ENCODE measurements around the gene USP21. TPM values are rescaled to one million over a fixed set of nuclear protein-coding genes. Genes with fewer than 3 reads are reported as not detected.

Gene USP21
- total and polyA plus RNA-seq, 2 of the 13 experiments (the other 11 are each of a cell fraction or from before 2014, with no cell fraction given) = 10.1 to 33.1 TPM

DNA sequence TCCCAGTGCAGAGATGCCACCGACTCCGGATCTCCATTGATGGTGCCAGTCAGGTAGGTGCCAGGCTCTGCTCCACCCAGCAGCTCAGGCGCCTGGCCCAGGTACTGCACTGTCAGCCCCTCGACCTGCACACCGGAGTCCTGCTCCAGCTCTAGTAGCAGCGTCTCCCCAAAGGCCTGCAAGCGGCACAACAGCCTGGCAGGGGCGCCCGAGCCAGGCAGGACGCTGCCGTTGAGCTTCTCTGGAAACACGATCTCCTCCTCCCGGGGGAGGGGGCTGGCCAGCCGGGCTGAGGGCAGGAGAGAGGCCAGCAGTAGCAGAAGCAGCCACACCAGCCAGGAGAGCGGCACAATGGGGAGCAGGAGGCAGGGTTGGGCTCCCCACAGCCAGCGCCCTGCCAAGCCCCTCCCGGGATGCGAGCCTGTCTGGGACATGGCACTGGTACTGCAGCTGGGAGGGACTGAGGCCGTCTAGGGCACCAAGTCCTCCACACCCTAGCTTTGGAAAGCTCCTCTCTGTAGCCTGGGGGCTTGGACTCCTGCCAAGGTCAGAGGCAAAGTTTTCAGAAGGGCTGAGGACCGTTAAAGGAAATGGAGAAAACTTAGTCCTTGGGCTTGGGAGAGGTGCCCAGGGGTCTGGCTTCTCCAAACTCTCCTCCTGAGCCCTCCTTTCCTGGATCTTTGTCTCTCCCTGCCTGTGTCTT, 39.0 kb downstream of the USP21 start (continued):
- TF ChIP-seq ZNF17 (CRISPR knock-in tag; IDR thresholded peaks at IDR 0.05) (no peak), SSRP1 (CRISPR knock-in tag; IDR thresholded peaks at IDR 0.05) (no peak), NPAS2 (CRISPR knock-in tag; IDR thresholded peaks at IDR 0.05; ENCODE audit: borderline replicate concordance) (no peak), ZNF446 (CRISPR knock-in tag; IDR thresholded peaks at IDR 0.05) (no peak), ZNF720 (CRISPR knock-in tag; IDR thresholded peaks at IDR 0.05) (no peak), SMAD3 (CRISPR knock-in tag; IDR thresholded peaks at IDR 0.05) (no peak), NR1H2 (CRISPR knock-in tag; IDR thresholded peaks at IDR 0.05; ENCODE audit: borderline replicate concordance, low read depth) (no peak), MATR3 (CRISPR knock-in tag; IDR thresholded peaks at IDR 0.05) (no peak), NCOA1 (CRISPR knock-in tag; IDR thresholded peaks at IDR 0.05) (no peak), ISX (CRISPR knock-in tag; conservative IDR thresholded peaks at IDR 0.05) (no peak), SMAD1 (CRISPR knock-in tag; IDR thresholded peaks at IDR 0.05; ENCODE audit: borderline replicate concordance, low read depth) (no peak), CREB1 (IDR thresholded peaks at IDR 0.05) (no peak), CREB1 (CRISPR knock-in tag; IDR thresholded peaks at IDR 0.05) (no peak), HOXA9 (CRISPR knock-in tag; IDR thresholded peaks at IDR 0.05; ENCODE audit: borderline replicate concordance) (no peak), ARID2 (CRISPR knock-in tag; IDR thresholded peaks at IDR 0.05; ENCODE audit: borderline replicate concordance) (peak; percentile 77; the same call in 1 of the 2 replicates), ZNF749 (CRISPR knock-in tag; IDR thresholded peaks at IDR 0.05; ENCODE audit: borderline replicate concordance) (no peak), ZFP90 (CRISPR knock-in tag; IDR thresholded peaks at IDR 0.05; ENCODE audit: borderline replicate concordance) (no peak), ZNF773 (CRISPR knock-in tag; IDR thresholded peaks at IDR 0.05; ENCODE audit: borderline replicate concordance) (no peak), SOX6 (IDR thresholded peaks at IDR 0.05) (no peak), SOX6 (CRISPR knock-in tag; IDR thresholded peaks at IDR 0.05) (peak; percentile 20; the same call in 1 of the 2 replicates), KDM5B (CRISPR knock-in tag; IDR thresholded peaks at IDR 0.05; ENCODE audit: borderline replicate concordance) (no peak; the same call in 1 of the 2 replicates)
- TF ChIP-seq, protein P1, sequence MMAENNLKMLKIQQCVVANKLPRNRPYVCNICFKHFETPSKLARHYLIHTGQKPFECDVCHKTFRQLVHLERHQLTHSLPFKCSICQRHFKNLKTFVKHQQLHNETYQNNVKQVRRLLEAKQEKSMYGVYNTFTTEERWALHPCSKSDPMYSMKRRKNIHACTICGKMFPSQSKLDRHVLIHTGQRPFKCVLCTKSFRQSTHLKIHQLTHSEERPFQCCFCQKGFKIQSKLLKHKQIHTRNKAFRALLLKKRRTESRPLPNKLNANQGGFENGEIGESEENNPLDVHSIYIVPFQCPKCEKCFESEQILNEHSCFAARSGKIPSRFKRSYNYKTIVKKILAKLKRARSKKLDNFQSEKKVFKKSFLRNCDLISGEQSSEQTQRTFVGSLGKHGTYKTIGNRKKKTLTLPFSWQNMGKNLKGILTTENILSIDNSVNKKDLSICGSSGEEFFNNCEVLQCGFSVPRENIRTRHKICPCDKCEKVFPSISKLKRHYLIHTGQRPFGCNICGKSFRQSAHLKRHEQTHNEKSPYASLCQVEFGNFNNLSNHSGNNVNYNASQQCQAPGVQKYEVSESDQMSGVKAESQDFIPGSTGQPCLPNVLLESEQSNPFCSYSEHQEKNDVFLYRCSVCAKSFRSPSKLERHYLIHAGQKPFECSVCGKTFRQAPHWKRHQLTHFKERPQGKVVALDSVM (CRISPR knock-in tag; IDR thresholded peaks at IDR 0.05) = 0 out of 2 replicates have a peak, but pooled peaks have one; percentile 24
- TF ChIP-seq, protein P2, sequence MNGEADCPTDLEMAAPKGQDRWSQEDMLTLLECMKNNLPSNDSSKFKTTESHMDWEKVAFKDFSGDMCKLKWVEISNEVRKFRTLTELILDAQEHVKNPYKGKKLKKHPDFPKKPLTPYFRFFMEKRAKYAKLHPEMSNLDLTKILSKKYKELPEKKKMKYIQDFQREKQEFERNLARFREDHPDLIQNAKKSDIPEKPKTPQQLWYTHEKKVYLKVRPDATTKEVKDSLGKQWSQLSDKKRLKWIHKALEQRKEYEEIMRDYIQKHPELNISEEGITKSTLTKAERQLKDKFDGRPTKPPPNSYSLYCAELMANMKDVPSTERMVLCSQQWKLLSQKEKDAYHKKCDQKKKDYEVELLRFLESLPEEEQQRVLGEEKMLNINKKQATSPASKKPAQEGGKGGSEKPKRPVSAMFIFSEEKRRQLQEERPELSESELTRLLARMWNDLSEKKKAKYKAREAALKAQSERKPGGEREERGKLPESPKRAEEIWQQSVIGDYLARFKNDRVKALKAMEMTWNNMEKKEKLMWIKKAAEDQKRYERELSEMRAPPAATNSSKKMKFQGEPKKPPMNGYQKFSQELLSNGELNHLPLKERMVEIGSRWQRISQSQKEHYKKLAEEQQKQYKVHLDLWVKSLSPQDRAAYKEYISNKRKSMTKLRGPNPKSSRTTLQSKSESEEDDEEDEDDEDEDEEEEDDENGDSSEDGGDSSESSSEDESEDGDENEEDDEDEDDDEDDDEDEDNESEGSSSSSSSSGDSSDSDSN (CRISPR knock-in tag; IDR thresholded peaks at IDR 0.05) = peak; percentile 52
- TF ChIP-seq, protein P3, sequence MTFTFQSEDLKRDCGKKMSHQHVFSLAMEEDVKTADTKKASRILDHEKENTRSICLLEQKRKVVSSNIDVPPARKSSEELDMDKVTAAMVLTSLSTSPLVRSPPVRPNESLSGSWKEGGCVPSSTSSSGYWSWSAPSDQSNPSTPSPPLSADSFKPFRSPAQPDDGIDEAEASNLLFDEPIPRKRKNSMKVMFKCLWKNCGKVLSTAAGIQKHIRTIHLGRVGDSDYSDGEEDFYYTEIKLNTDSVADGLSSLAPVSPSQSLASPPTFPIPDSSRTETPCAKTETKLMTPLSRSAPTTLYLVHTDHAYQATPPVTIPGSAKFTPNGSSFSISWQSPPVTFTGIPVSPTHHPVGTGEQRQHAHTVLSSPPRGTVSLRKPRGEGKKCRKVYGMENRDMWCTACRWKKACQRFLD (CRISPR knock-in tag; IDR thresholded peaks at IDR 0.05; ENCODE audit: borderline replicate concordance) = 0 out of 2 replicates have a peak, but pooled peaks have one; percentile 50
